Measurements from ENCODE around the gene ACKR2. TPM values are rescaled to one million over a fixed set of nuclear protein-coding genes. Genes with fewer than 3 reads are reported as not detected.

Gene ACKR2
- total and polyA plus RNA-seq, 2 experiments from 2014 or later = 0.35 TPM; not detected in 1

DNA sequence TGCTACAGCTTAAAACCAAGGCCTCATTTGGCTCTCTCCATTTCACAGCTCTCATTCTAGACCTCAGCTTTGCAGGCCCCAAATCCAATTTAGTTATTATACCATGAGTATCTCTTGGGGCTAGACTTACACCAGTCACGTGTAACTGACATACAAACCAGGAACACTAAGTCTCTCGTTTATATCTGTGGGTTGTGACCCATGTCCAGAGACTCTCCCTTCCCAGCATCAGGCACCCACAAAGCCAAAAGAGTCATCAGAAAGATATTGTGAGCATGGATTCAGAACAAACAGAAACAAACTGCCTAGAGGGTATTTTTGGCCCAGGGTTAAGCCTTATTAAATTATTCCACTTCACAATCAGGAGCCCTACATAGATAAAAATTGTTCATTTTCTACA lies 30.6 kb upstream of the ACKR2 start (continued):
- TF ChIP-seq JUNB (IDR thresholded peaks at IDR 0.05; ENCODE audit: unreplicated experiment) = no peak
- TF ChIP-seq ZNF114 (CRISPR knock-in tag; IDR thresholded peaks at IDR 0.05) = no peak
- TF ChIP-seq POLR2AphosphoS5 (IDR thresholded peaks at IDR 0.05; ENCODE audit: low read depth) = no peak
- TF ChIP-seq, protein P1, sequence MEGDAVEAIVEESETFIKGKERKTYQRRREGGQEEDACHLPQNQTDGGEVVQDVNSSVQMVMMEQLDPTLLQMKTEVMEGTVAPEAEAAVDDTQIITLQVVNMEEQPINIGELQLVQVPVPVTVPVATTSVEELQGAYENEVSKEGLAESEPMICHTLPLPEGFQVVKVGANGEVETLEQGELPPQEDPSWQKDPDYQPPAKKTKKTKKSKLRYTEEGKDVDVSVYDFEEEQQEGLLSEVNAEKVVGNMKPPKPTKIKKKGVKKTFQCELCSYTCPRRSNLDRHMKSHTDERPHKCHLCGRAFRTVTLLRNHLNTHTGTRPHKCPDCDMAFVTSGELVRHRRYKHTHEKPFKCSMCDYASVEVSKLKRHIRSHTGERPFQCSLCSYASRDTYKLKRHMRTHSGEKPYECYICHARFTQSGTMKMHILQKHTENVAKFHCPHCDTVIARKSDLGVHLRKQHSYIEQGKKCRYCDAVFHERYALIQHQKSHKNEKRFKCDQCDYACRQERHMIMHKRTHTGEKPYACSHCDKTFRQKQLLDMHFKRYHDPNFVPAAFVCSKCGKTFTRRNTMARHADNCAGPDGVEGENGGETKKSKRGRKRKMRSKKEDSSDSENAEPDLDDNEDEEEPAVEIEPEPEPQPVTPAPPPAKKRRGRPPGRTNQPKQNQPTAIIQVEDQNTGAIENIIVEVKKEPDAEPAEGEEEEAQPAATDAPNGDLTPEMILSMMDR (conservative IDR thresholded peaks at IDR 0.05; ENCODE audit: low read depth in 2 of 2) = no peak
- no peak for TF ChIP-seq EZH2 (IDR thresholded peaks at IDR 0.05; ENCODE audit: low read depth, unreplicated experiment)
- TF ChIP-seq STAT1 (IDR thresholded peaks at IDR 0.05; ENCODE audit: unreplicated experiment) = no peak
- TF ChIP-seq ZNF331 (CRISPR knock-in tag; IDR thresholded peaks at IDR 0.05; ENCODE audit: low read depth) = no peak

DNA sequence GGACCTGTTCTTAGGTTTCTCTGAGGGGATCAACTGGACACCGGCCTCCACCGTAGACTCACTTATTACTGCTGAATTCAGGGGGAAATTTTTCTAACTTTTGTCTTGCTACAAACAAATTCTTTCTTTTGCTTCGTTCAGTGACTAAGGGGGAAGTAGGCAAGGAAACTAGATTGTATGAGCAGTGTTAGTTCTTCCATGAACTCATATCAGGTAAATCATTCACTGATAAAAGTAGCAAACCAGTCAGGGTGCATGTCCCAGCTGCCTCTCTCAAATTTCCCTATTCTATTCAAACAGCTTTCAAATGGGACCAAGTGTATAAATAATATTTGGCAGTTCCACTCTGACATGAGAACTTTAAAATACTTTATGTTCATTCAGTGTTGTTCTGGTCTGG lies 28.8 kb upstream of the ACKR2 start:
- Histone ChIP-seq H3K9me2 (ENCODE audit: insufficient read depth) (no peaks in the 10 kb centered on the region), H3K4me1 (ENCODE audit: insufficient read depth) (no peaks in the 10 kb centered on the region), H3K4me2 (no peak overlapping the region), H3K27me3 (ENCODE audit: insufficient read depth) (no peaks in the 10 kb centered on the region), H3F3A (replicated peaks; ENCODE audit: low read depth) (no peaks in the 10 kb centered on the region), H2AFZ (no peak overlapping the region), H3K36me3 (ENCODE audit: insufficient read depth) (peaks cover 4% of the 10 kb centered on the region; the same call in 1 of the 2 replicates), H4K20me1 (replicated peaks; ENCODE audit: insufficient read depth) (peaks cover 3% of the 10 kb centered on the region; the same call in 1 of the 2 replicates), H3K4me3 (no peak overlapping the region), H3K27ac (ENCODE audit: low read depth) (no peak overlapping the region), H3K79me2 (replicated peaks; ENCODE audit: insufficient read depth) (no peaks in the 10 kb centered on the region; the same call in 1 of the 2 replicates)
- Mint-ChIP-seq H3K27me3 (ENCODE audit: insufficient read depth, low read depth, poor library complexity) (peaks cover 2% of the 10 kb centered on the region), H3K4me1 (no peaks in the 10 kb centered on the region; the same call in 2 of the 3 replicates), H3K9me3 (no peaks in the 10 kb centered on the region; the same call in 2 of the 3 replicates), H3K4me3 (no peak overlapping the region), H3K27ac (no peak overlapping the region), H3K36me3 (ENCODE audit: low read depth) (peaks cover 18% of the 10 kb centered on the region; the same call in 2 of the 3 replicates)
- ATAC-seq = no peak
- no peak for DNase-seq (ENCODE audit: low spot score)
- no peak for TF ChIP-seq ZNF331 (CRISPR knock-in tag; IDR thresholded peaks at IDR 0.05; ENCODE audit: low read depth)
- TF ChIP-seq, protein P2, sequence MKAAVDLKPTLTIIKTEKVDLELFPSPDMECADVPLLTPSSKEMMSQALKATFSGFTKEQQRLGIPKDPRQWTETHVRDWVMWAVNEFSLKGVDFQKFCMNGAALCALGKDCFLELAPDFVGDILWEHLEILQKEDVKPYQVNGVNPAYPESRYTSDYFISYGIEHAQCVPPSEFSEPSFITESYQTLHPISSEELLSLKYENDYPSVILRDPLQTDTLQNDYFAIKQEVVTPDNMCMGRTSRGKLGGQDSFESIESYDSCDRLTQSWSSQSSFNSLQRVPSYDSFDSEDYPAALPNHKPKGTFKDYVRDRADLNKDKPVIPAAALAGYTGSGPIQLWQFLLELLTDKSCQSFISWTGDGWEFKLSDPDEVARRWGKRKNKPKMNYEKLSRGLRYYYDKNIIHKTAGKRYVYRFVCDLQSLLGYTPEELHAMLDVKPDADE (IDR thresholded peaks at IDR 0.05) = no peak
- TF ChIP-seq, protein P3, sequence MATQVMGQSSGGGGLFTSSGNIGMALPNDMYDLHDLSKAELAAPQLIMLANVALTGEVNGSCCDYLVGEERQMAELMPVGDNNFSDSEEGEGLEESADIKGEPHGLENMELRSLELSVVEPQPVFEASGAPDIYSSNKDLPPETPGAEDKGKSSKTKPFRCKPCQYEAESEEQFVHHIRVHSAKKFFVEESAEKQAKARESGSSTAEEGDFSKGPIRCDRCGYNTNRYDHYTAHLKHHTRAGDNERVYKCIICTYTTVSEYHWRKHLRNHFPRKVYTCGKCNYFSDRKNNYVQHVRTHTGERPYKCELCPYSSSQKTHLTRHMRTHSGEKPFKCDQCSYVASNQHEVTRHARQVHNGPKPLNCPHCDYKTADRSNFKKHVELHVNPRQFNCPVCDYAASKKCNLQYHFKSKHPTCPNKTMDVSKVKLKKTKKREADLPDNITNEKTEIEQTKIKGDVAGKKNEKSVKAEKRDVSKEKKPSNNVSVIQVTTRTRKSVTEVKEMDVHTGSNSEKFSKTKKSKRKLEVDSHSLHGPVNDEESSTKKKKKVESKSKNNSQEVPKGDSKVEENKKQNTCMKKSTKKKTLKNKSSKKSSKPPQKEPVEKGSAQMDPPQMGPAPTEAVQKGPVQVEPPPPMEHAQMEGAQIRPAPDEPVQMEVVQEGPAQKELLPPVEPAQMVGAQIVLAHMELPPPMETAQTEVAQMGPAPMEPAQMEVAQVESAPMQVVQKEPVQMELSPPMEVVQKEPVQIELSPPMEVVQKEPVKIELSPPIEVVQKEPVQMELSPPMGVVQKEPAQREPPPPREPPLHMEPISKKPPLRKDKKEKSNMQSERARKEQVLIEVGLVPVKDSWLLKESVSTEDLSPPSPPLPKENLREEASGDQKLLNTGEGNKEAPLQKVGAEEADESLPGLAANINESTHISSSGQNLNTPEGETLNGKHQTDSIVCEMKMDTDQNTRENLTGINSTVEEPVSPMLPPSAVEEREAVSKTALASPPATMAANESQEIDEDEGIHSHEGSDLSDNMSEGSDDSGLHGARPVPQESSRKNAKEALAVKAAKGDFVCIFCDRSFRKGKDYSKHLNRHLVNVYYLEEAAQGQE (IDR thresholded peaks at IDR 0.05; ENCODE audit: unreplicated experiment) = no peak
- no peak for TF ChIP-seq POLR2AphosphoS5 (IDR thresholded peaks at IDR 0.05; ENCODE audit: low read depth)
- TF ChIP-seq, protein P1 (conservative IDR thresholded peaks at IDR 0.05; ENCODE audit: low read depth in 2 of 2) = no peak
- TF ChIP-seq ZNF114 (CRISPR knock-in tag; IDR thresholded peaks at IDR 0.05) = no peak
- TF ChIP-seq JUNB (IDR thresholded peaks at IDR 0.05; ENCODE audit: unreplicated experiment) = no peak
- no peak for TF ChIP-seq STAT1 (IDR thresholded peaks at IDR 0.05; ENCODE audit: unreplicated experiment)
- TF ChIP-seq NANOG (IDR thresholded peaks at IDR 0.05; ENCODE audit: borderline replicate concordance) = no peak

Measured in GM23338 (cell line).